ENCODE measurements around the gene ERC1.

ERC1 gene

DNA sequence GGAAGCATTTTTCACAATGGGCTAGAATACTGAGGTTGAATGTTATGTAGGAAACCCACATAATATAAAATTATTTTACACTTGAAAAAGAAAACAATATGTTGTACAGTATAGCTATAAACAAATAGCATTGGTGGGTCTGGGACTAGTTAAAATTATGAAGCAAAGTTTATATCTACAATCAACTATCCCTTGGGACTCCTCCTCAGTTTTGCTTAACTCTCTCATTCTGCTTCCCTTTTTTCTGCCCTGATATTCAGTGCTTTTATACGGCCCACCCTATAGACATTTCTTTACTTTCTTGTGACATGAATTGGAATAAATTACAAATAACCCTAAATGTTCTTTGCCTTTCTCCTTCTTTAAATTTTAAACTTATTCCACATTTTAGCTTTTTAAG lies 302.9 kb downstream of the ERC1 start:
- Histone ChIP-seq H3K9me3 (ENCODE audit: low read length) (no peaks in the 10 kb centered on the region), H3K27ac (ENCODE audit: low read depth, low read length, poor library complexity, severe bottlenecking) (no peak overlapping the region), H3K4me3 (ENCODE audit: low read depth, low read length, poor library complexity, severe bottlenecking) (no peak overlapping the region), H3K4me1 (ENCODE audit: insufficient read depth, low read length, severe bottlenecking) (no peaks in the 10 kb centered on the region), H3K36me3 (ENCODE audit: insufficient read depth, low read length) (peaks cover 83% of the 10 kb centered on the region), H2AFZ (ENCODE audit: low read length) (no peak overlapping the region), H3K4me2 (ENCODE audit: low read length) (no peak overlapping the region), H3K27me3 (ENCODE audit: insufficient read depth, low read length) (no peaks in the 10 kb centered on the region), H3K9ac (ENCODE audit: low read length) (no peak overlapping the region), H3K9me2 (ENCODE audit: low read depth, low read length) (no peaks in the 10 kb centered on the region), H3F3A (ENCODE audit: insufficient read depth, low read length) (no peaks in the 10 kb centered on the region), H4K20me1 (ENCODE audit: insufficient read depth, low read length) (no peaks in the 10 kb centered on the region), H3K79me2 (ENCODE audit: insufficient read depth, low read length) (no peaks in the 10 kb centered on the region)
- TF ChIP-seq, protein P1, sequence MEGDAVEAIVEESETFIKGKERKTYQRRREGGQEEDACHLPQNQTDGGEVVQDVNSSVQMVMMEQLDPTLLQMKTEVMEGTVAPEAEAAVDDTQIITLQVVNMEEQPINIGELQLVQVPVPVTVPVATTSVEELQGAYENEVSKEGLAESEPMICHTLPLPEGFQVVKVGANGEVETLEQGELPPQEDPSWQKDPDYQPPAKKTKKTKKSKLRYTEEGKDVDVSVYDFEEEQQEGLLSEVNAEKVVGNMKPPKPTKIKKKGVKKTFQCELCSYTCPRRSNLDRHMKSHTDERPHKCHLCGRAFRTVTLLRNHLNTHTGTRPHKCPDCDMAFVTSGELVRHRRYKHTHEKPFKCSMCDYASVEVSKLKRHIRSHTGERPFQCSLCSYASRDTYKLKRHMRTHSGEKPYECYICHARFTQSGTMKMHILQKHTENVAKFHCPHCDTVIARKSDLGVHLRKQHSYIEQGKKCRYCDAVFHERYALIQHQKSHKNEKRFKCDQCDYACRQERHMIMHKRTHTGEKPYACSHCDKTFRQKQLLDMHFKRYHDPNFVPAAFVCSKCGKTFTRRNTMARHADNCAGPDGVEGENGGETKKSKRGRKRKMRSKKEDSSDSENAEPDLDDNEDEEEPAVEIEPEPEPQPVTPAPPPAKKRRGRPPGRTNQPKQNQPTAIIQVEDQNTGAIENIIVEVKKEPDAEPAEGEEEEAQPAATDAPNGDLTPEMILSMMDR (IDR thresholded peaks at IDR 0.05; ENCODE audit: low read length), result no peak
- no peak for TF ChIP-seq EZH2 (IDR thresholded peaks at IDR 0.05; ENCODE audit: borderline replicate concordance, low read length)

GRCh38 chr12:1297206-1297605 lies 306.2 kb downstream of the ERC1 start:
- H3K9me2 ChIP-seq (ENCODE audit: low read depth, low read length), result no peaks in the 10 kb centered on the region
- H3K27ac ChIP-seq (ENCODE audit: low read depth, low read length, poor library complexity, severe bottlenecking), result no peak overlapping the region
- H3K9me3 ChIP-seq (ENCODE audit: low read length), result peaks cover 9% of the 10 kb centered on the region; the same call in 1 of the 2 replicates
- no peaks in the 10 kb centered on the region for H3K27me3 ChIP-seq (ENCODE audit: insufficient read depth, low read length)
- no peaks in the 10 kb centered on the region for H3F3A ChIP-seq (ENCODE audit: insufficient read depth, low read length)
- H2AFZ ChIP-seq (ENCODE audit: low read length), result no peak overlapping the region
- no peaks in the 10 kb centered on the region for H3K79me2 ChIP-seq (ENCODE audit: insufficient read depth, low read length)
- H3K4me2 ChIP-seq (ENCODE audit: low read length), result no peak overlapping the region
- no peak overlapping the region for H3K4me3 ChIP-seq (ENCODE audit: low read depth, low read length, poor library complexity, severe bottlenecking)
- peaks cover 74% of the 10 kb centered on the region for H3K36me3 ChIP-seq (ENCODE audit: insufficient read depth, low read length)
- H3K9ac ChIP-seq (ENCODE audit: low read length), result no peak overlapping the region
- no peaks in the 10 kb centered on the region for H3K4me1 ChIP-seq (ENCODE audit: insufficient read depth, low read length, severe bottlenecking)
- no peaks in the 10 kb centered on the region for H4K20me1 ChIP-seq (ENCODE audit: insufficient read depth, low read length)
- no peak for TF ChIP-seq EZH2 (IDR thresholded peaks at IDR 0.05; ENCODE audit: borderline replicate concordance, low read length)
- TF ChIP-seq, protein P1 (IDR thresholded peaks at IDR 0.05; ENCODE audit: low read length), result no peak

GRCh38 chr12:1297639-1298175 lies 306.7 kb downstream of the ERC1 start:
- Histone ChIP-seq H3K36me3 (ENCODE audit: insufficient read depth, low read length) (peaks cover 69% of the 10 kb centered on the region), H3K9me3 (ENCODE audit: low read length) (peaks cover 9% of the 10 kb centered on the region; the same call in 1 of the 2 replicates), H3K9ac (ENCODE audit: low read length) (no peak overlapping the region), H3F3A (ENCODE audit: insufficient read depth, low read length) (no peaks in the 10 kb centered on the region), H4K20me1 (ENCODE audit: insufficient read depth, low read length) (no peaks in the 10 kb centered on the region), H3K79me2 (ENCODE audit: insufficient read depth, low read length) (no peaks in the 10 kb centered on the region), H3K4me2 (ENCODE audit: low read length) (no peak overlapping the region), H3K4me3 (ENCODE audit: low read depth, low read length, poor library complexity, severe bottlenecking) (no peak overlapping the region), H3K4me1 (ENCODE audit: insufficient read depth, low read length, severe bottlenecking) (no peaks in the 10 kb centered on the region), H3K27ac (ENCODE audit: low read depth, low read length, poor library complexity, severe bottlenecking) (no peak overlapping the region), H2AFZ (ENCODE audit: low read length) (no peak overlapping the region), H3K9me2 (ENCODE audit: low read depth, low read length) (no peaks in the 10 kb centered on the region), H3K27me3 (ENCODE audit: insufficient read depth, low read length) (no peaks in the 10 kb centered on the region)
- no peak for TF ChIP-seq EZH2 (IDR thresholded peaks at IDR 0.05; ENCODE audit: borderline replicate concordance, low read length)
- TF ChIP-seq, protein P1 (IDR thresholded peaks at IDR 0.05; ENCODE audit: low read length), result no peak

Data from OCI-LY1 (cell line).